ENCODE data around the gene SCART1. TPM values are rescaled to one million over a fixed set of nuclear protein-coding genes. Genes with fewer than 3 reads are reported as not detected.
"Not testable (repeated sequence)": the region's sequence is repeated elsewhere in the genome, so short reads cannot be mapped to it uniquely, and the experiment has no call there.

The SCART1 gene
- total RNA-seq: 1 to 10 TPM; 2.1 to 3.9 TPM
- long read RNA-seq: 0 reads

DNA sequence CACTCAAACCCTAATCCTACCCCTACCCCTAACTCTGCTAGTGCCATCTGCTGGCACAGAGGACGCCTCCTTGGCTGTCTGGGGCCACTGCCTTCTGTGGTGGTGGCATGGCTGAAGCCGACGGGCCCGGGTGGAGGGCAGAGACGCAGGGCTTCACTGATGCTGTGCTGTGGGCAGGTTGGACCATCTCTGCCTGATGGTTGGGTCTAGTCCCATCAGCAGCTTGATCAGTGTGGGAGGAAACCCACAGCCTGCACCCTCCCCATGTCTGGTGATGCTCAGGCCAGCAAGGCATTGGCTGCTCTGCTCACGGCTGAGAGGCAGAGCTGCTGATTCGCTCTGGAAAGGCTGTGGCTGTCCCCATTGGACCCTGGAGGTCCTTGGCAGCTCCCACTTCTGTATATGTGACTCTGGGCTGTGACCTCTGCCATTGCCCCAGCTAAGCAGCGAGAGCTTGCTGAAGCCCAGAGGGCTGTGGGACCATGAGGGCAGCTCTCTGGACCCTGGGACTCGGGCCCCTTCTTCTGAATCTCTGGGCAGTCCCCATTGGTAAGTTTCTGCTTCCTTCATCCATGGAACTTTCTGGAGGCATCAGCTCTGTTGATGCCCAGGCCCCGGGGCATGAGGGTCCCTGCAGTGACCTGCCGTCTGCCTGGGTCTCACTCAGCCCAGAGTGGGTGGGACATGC, at the start of gene SCART1:
SCART1 (plus strand) TSS at position 430 of the 688 bp plus-strand sequence; CDS start at position 483, 53 bp downstream.
- no peak for DNase-seq
- no peak for ATAC-seq
- intact Hi-C loops (cut with DNase I, micrococcal nuclease): no loop called here

DNA sequence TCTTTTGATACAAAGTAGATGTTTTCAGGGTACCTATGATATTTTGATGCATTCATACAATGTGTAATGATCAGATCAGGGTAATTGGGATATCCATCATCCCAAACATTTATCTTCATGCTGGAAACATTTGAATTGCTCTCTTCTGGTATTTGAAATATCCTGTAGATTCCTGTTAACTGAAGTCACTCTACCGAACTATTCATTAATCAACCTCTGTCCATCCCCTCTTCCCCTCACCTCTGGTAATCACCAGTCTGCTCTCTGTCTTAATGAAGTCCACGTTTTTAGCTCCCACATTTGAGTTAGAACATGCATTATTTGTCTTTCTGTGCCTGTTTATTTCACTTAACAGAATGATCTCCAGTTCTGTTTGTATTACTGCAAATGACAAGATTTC, 48.5 kb upstream of the SCART1 start:
- DNase-seq (no peak), ATAC-seq (no peak)
- intact Hi-C loops (cut with DNase I, micrococcal nuclease): no loop called here

DNA sequence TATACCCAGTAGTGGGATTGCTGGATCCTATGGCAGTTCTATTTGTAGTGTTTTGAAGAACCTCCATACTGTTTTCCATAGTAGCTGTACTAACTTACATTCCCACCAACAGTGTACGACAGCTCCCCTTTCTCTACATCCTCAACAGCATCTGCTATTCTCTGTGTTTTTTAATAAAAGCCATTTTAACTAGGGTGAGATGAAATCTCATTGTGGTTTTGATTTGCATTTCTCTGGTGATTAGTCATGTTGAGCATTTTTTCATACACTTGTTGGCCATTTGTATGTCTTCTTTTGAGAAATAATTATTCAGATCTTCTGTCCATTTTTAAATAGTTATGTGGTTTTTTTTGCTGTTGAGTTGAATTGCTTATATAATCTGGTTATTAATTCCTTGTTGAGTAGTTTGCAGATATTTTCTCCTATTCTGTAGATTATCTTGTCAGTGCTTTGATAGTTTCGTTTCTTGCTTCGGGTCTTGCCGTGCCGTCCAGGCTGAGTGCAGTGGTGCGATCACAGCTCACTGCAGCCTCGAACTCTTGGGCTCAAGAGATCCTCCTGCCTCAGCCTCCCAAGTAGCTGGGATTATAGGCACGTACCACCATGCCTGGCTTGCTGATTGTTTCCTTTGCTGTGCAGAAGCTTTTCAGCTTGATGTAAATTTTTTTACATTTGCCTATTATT, 47.8 kb upstream of the SCART1 start:
- ATAC-seq: no peak
- DNase-seq: no peak
- intact Hi-C loops (cut with DNase I, micrococcal nuclease): no loop called here

DNA sequence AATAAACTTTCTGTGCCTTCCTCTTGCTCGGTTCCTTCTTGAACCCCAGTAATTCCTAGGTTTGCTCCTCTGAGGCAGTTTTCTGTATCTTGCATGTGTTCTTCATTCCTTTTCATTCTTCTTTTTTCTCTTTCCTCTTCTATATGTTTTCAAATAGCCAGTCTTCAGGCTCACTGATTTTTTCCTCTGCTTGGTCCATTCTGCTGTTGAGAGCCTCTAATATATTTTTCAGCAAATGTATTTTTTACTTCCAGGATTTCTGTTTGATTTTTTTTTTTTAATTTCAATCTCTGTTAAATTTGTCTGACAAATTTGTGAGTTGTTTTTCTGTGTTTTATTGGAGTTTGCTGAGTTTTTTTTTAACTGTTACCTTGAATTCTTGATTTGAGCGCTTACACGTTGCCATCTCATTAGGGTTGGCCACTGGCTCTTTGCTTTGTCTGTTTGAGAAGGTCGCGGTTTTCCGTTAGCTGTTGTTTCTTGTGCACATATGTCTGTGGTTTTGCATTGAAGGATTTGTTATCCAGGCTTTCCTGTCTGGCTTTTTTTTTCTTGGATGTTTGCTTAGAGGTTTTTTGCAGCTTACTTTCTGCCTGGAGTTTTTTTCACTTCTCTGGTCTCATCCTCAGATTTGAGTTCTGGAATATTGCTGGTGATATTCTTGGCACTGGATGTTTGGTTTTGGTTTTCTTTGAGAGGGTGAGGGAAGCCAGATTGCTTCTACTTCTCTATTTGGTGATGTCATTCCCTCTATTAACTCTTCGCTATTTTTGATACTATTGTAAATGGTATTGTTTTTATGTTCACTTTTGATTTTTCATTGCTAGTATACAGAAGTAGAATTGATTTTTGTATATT, 42.0 kb upstream of the SCART1 start:
- no peak for ATAC-seq
- intact Hi-C loops (cut with DNase I, micrococcal nuclease): no loop called here
- DNase-seq: no peak

DNA sequence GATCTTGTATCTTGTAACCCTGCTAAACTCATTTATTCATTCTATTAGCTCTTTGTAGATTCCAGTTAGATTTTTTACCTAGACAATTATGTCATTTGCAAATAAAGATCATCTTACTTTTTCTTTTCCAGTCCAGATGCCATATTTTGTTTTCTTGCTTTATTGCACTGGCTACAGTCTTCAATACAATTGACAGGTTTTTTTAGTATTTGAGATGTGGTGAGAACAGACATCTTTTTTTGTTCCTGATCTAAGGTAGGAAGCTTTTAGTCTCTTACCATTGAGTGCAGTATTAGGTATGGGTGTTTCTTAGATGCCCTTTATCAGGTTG, 41.4 kb upstream of the SCART1 start:
- intact Hi-C loops (cut with DNase I, micrococcal nuclease): no loop called here
- no peak for ATAC-seq
- no peak for DNase-seq

DNA sequence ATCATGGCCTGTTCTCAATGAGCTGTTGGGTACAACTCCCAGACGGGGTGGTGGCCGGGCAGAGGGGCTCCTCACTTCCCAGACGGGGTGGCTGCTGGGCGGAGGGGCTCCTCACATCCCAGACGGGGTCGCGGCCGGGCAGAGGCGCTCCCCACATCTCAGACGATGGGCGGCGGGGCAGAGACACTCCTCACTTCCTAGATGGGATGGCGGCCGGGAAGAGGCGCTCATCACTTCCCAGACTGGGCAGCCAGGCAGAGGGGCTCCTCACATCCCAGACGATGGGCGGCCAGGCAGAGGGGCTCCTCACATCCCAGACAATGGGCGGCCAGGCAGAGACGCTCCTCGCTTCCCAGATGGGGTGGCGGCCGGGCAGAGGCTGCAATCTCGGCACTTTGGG, 39.3 kb upstream of the SCART1 start:
- intact Hi-C loops (cut with DNase I, micrococcal nuclease); DNase-seq; ATAC-seq: not testable (repeated sequence)

DNA sequence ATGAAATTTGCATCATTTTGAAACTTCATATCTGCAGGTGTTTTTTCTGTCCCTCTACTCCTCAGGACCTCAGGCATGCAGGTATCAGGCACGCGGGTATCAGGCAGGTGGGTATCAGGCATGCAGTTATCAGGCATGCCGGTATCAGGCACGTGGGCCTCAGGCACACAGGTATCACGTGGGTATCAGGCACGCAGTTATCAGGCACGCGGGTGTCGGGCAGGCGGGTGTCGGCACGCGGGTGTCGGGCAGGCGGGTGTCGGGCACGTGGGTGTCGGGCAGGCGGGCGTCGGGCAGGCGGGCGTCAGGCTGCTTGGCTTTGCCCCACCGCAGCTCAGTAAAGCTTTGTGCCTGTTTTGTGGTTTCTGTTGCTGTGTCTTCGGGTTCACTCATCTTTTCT, 38.0 kb upstream of the SCART1 start:
- intact Hi-C loops (cut with DNase I, micrococcal nuclease): no loop called here
- ATAC-seq (no peak), DNase-seq (no peak)

DNA sequence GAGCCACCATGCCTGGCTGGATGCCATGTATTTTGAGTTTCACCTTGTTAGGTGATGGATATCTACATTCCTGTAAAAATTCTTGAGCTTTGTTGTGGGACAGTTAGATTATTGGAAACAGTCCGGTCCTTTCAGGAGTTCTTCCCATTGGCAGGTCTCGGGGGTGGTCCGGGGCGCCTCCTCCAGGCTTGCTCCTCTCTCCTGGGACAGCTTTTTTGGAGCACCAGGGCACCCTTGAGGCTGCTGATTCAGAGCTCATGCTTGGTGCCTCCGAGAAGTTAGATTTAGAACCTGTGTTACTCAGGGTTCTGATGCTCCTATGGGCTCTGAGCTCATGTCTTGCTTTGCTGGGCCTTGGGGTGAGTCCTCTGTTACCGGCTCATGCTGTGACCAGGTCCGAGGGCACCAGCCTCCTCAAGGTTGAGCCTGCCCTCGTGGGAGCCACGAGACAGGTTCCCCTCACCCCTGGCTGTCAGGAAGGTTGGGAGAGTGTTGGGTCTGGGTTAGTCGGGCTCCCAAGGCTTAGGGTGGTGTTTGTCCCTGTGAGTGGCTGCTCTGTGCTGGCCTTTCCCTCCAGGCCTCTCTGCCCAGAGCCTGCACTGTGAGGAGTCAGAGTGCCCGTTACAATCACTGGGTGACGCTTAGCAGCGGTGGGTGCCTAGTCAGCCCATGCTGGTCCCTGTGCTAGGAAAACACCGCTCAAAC, 35.3 kb upstream of the SCART1 start:
- ATAC-seq (no peak), DNase-seq (no peak)
- intact Hi-C loops (cut with DNase I, micrococcal nuclease): no loop called here

DNA sequence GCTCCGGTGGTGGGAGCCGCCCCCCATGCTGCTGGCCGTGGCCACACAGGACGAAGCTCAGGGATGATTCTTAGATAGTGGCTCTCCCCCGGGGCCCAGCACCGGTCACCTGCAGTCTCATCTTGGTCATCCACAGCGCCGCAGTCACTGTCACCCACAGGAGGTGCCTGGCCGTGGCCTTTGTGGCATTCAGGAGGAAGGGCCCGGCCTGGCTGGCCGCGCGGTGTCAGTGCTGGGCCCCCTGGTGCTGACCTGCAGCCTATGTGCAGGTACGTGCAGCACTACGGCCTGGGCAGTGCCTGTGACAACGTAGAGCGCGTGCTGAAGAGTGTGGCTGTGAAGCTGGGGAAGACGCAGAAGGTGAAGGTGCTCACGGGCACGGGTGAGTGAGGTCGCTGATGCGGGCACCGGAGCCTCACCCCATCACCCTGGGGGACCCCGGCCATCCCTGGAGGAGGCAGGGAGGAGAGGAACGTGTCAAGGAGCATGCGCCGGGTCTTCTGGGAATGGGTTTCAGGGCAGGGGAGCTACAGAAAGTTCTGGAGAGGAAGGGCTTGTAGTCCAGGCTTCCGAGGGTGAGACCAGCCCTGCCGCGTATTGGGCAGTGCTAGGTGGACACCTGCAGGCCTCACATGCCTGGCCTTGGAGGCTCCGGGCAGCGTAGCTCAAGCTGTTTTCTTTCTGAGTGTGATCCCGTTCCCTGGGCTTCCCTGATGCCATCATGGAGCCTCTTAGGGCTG, 34.4 kb upstream of the SCART1 start:
- DNase-seq (no peak), ATAC-seq (no peak)
- intact Hi-C loops (cut with DNase I, micrococcal nuclease): no loop called here

DNA sequence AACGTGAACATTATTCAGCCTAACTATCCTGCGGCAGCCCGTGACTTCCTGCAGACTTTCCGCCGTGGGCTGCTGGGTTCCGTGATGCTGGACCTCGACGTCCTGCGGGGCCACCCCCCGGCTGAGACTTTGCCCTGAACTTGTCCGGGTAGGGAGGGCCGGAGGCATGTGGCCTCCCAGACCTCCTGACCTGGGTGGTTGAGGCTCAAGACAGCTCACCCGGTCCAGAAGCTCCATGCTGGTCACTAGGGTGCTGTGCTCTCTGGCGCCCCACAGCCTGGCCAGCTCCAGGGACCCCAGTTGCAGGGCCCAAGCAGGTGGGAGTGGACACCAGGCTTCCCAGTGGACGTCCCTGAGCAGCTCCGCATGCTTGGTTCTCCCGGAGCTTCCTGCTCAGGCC, 33.7 kb upstream of the SCART1 start:
- no peak for ATAC-seq
- DNase-seq: no peak
- intact Hi-C loops (cut with DNase I, micrococcal nuclease): no loop called here

DNA sequence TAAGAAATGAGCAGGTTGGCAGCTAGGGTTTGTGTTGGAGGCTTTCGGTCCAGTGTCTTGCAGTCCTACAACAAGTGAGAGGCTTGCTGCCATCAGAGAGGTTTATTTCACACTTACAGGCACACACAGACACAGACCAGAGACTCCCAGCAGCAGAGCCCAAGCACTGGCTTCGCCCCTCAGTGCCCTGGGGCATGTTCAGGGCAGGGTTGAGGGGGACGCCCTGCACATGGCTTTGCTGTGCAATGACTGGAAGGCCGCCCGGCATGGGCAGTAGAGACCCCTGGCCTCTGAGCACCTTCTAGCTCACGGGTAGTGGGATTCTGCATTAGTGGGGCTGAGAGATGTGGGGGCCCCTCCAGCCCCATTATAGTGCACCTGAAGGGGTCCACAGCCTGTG, 33.2 kb upstream of the SCART1 start:
- DNase-seq (no peak), ATAC-seq (no peak)
- intact Hi-C loops (cut with DNase I, micrococcal nuclease): no loop called here

DNA sequence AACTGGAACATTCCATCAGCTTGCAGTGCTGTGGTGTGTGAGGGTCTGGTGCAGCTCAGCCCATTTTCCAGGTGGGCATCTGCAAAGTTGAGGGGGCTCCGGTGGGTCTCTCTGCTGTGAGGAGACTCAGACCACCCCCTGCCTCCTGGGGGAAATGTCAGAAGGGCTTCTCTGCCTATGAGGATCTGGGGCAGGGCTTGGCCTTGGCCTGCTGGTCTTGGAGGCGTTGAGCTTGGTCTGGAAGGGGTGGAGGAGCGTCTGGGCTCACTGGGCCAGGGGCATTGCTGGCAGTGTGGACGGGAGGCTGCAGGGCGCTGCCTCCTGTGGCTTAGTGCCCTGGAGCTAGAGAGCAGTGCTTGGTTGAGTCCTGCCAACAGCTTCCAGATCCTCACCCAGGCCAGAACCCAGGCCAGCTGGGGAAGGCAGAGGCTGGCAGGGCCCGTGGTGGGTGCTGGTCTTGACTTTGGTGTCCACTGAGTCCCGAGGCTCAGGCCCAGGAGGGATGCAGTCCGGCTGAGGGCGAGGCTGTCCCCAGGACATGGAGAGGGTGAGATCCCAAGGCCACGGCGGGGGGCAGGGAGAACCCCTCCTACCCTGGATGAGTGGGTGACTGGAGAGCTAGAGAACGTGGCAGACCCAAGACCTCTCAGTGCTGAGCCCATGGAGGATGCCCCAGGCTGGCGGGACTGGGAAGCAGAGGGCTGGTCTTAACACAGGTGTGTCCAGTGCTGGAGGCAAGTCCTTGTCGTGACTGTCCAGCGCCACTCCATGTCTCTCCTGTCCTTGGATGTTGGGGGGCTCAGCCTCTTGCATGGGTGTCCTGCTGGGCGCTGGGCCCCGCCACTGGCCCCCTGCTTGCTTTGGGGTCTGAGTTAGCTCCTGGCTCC, 32.2 kb upstream of the SCART1 start:
- intact Hi-C loops (cut with DNase I, micrococcal nuclease): no loop called here
- ATAC-seq (no peak), DNase-seq (no peak)

DNA sequence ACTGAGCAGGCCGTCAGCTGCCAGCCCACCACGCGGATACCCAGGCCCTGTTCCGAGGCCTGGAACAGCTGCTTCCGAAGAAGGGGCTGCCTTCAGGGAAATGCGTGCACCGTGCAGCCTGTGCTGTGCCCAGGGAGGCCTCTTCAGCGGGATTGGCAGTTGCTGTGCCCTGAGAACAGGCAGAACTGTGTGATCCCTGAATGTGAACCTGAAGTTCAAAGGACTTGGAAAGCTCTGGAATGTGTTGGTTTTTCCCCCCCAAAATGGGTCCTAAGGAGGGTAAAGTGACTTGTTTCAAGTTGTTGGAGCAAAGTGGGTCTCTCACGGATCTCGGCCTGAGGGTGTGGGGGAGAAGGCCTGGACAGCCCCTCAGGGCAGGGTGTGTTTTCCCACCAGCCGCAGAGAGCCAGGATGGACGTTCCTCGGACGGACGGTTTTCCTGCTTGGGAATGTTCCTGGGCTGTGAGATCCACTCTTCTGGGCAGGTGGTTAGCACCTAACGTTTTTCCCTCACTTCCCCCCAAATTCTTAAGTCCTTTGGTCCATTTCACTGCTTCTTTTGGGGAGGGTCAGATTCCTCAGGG, 31.4 kb upstream of the SCART1 start:
- intact Hi-C loops (cut with DNase I, micrococcal nuclease): no loop called here
- DNase-seq: no peak
- ATAC-seq: no peak

DNA sequence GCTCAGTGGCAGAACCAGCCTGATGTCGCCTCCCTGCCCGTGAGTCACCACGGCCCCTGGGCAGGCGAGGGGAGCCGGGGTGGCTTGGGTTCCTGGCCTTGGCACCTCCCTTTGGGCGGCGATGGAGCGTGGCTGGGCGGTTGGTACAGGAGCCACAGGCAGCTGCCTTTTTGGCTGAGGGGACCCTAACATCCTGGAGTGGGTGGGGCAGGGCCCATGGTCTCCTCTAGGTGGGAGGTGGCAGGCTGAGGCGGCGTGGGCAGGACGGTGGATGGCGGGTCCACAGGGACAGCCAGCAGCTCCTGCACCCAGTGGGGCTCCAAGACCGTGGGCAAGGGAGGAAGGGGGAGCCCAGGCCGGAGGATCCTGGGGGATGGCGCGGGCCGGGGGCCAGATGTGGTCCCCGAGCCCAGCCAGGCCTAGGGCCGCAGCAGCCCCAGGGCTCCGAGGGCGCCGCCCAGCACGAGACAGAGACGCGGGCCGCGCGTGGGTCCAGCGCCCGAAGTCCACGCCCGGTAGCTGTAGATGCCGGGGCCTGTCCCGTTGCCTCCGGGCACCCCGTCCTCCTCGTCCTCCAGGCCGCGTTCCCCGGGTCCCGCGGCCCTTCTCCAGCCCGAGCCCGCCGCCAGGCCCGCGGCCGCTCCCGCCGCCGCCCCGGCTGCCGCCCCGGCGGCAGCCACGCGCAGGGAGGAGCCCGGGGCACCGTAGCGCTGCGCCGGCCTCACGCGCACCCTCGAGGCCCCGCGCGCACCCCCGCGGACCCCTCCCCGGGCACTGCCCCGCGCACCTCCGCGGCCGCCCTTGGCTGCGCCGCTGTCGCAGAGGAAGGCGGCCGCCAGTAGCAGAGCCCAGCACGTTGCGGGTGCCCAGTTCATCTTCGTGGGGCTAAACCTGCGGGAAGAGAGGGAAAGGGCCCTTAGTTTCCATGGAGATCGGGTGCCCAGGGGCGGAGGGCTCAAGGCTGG, 30.7 kb upstream of the SCART1 start:
- no peak for DNase-seq
- ATAC-seq: peak; percentile 23
- intact Hi-C loops (cut with DNase I, micrococcal nuclease): no loop called here

DNA sequence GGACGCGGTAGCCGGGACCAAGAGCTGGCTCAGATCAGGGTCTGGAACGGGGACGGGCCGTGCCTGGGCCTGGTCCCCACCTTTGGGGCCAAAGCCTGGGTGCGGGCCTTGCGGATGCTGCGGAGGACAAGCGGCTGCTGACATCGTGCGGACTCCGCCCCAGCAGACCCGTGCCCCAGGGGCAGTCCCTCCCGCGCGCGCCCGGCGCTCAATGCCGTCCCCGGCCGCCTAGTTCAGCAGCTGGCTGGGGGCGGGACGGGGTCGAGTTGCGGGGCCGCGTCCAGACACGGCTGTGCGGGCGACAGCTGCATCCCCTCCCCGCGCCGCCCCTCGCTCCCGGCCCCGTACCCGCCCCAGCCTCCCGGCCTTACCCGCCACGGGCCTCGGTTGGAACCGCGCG, 29.6 kb upstream of the SCART1 start:
- intact Hi-C loops (cut with DNase I, micrococcal nuclease); DNase-seq; ATAC-seq: not testable (repeated sequence)

DNA sequence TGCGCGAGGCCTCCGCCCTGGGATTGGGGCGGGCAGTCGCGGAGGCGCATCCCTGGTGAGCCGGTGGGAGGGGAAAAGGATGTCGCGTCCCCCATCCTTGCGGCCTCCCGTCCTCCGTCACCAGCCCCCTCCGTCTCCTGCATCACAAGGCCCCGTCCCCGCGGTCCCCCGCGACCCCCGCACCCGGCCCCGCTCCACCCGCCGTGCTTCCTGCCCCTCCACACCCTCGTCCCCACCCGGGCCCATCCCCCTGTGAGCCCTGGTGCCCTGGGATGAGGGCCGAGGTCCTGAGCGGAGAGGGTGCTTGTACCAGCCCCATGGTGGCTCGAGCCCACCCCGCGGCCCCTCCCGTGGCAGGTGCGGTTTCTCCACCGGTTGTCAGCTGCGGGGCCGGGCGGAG, 29.1 kb upstream of the SCART1 start, which contains the start of gene SPRN:
SPRN (minus strand) TSS at position 25 of the 400 bp plus-strand sequence. CDS start 944 bp downstream, outside the sequence.
- DNase-seq; intact Hi-C loops (cut with DNase I, micrococcal nuclease); ATAC-seq: not testable (repeated sequence)

Measured in left colon (tissue), 2 donors.